ENCODE data around the gene BSN. TPM values are rescaled to one million over a fixed set of nuclear protein-coding genes. Genes with fewer than 3 reads are reported as not detected.

BSN gene
- total RNA-seq, 1 donor, result 0.27 TPM

DNA sequence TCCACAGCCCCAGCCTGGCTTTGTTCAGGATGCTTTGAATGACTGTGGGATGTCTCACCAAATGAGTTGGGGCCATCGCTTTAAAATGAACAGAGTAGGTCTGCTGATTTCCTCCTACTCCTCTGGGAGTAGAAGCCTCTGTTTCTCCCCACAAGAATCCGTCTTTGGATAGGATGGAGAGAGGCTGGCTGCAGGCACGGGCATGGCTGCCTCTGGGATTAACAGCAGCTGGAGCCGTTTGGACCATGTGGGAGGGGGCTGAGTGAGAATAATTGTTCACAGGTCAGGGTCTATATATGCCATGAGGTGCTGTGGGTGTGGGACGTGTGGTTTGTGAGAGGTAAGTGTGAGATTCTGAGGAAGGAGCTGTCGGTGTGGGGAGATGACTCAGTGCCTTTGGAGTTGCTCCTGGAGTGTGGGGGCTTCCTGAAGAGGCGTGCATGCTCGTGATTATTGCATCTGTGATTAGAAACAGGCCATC, 71.9 kb downstream of the BSN start:
- H3K4me3 ChIP-seq (ENCODE audit: low read depth, low read length), result no peak overlapping the region
- no peak for DNase-seq (ENCODE audit: low read depth)
- TF ChIP-seq, protein P1, sequence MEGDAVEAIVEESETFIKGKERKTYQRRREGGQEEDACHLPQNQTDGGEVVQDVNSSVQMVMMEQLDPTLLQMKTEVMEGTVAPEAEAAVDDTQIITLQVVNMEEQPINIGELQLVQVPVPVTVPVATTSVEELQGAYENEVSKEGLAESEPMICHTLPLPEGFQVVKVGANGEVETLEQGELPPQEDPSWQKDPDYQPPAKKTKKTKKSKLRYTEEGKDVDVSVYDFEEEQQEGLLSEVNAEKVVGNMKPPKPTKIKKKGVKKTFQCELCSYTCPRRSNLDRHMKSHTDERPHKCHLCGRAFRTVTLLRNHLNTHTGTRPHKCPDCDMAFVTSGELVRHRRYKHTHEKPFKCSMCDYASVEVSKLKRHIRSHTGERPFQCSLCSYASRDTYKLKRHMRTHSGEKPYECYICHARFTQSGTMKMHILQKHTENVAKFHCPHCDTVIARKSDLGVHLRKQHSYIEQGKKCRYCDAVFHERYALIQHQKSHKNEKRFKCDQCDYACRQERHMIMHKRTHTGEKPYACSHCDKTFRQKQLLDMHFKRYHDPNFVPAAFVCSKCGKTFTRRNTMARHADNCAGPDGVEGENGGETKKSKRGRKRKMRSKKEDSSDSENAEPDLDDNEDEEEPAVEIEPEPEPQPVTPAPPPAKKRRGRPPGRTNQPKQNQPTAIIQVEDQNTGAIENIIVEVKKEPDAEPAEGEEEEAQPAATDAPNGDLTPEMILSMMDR (IDR thresholded peaks at IDR 0.05; ENCODE audit: insufficient read depth, low read length), result no peak

DNA sequence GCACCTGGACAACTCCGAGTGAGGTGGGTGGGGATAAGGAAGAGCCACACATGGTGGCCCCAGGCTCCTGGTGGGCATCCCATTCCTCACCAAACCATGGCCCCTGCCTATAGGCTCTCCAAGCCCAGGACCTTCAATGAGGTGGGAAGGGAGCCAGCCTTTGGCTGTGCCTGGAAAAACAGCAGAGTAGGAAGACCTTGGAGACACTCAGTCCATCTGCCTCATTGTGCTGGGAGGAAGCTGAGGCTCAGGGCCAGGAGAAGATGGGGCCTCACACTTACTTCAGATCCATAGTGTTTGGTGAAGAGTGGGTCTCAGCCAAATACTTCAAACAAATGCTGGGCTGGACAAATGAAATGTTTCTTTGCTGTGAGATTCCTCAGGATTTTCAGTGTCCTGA, 72.5 kb downstream of the BSN start:
- TF ChIP-seq, protein P1 (IDR thresholded peaks at IDR 0.05; ENCODE audit: insufficient read depth, low read length), result no peak
- no peak for DNase-seq (ENCODE audit: low read depth)
- no peak overlapping the region for H3K4me3 ChIP-seq (ENCODE audit: low read depth, low read length)

DNA sequence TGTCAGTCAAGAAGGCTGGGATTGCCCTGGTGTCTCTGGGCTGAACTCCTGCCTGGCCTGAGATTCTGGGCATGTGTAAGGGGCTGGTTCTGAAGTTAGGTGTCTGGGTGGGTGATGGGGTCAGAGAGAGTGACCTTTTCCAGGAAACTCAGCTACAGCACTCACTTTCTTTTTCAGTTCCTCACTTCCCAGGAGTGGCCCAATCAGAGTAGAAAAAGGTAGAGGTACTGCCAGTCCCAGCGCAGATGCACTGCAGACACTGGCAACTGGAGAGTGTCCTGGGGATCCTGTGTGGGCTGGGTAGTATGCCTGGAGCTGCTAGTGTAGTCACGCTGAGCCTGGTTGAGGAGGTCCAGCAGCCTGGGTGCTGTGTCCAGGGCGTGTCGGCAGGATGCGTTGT, 73.4 kb downstream of the BSN start:
- no peak for DNase-seq (ENCODE audit: low read depth)
- H3K4me3 ChIP-seq (ENCODE audit: low read depth, low read length), result no peak overlapping the region
- TF ChIP-seq, protein P1 (IDR thresholded peaks at IDR 0.05; ENCODE audit: insufficient read depth, low read length), result no peak

DNA sequence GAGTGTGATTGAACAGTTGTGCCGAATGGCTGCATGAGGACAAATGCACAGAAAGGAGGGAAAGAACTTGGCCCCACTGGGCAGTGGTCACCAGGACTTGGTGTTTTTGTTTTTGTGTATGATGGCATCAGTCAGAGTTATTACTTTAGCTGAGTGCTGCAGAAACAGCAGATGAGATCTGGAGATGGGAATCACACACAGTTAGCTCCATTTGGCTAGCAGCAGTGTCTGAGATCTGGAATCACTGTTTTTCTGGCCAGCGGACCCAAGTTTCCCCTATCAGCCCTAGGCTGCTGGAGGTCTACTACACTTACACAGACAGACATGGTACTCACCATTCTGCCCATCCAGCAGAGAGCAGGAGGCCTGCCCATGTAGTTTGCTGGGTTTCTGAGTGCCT, 74.0 kb downstream of the BSN start:
- TF ChIP-seq, protein P1 (IDR thresholded peaks at IDR 0.05; ENCODE audit: insufficient read depth, low read length), result no peak
- DNase-seq (ENCODE audit: low read depth), result no peak

DNA sequence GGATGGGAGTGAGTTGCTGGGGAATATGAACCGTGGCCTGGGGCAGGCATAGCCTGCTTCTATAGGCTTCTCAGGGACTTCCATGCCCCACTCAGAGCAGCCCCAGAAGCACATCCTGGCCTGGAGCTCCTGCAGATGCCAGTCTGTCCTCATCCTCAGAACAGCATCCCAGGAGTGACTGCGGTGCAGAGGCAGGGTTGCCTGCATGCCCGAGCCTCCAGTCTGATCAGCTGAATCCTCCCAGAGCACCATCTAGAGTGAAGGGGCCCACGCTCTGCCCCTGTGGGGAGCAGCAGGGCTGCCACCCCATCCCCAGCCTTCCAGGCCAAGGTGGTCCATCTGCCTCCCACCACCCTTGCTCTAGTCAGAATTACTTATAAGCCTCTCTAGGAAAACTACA, 75.2 kb downstream of the BSN start:
- TF ChIP-seq, protein P1 (IDR thresholded peaks at IDR 0.05; ENCODE audit: insufficient read depth, low read length), result no peak
- no peak overlapping the region for H3K4me3 ChIP-seq (ENCODE audit: low read depth, low read length)
- DNase-seq (ENCODE audit: low read depth), result no peak

More for the DNA sequence above, 74.0 kb downstream of the BSN start:
- H3K4me3 ChIP-seq (ENCODE audit: low read depth, low read length), result no peak overlapping the region

DNA sequence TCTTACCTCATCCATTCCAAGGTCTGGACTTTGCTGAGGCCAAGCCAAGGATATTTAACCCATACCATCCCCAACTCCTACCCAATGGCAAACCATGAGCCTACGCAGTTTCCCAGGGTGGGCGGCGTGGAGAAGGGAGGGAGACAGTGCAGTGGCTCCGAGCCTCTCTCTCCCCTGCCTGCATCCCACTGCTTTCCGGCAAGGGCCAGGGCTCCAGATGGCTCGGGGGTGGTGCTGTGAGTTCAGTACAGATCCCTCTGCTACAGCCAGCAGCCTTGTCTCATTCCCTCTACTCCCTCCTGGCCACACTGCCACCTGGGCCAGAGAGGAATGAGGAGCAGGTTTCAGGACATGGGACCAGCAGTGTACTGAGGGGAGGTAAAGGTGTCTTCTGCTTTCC, 75.6 kb downstream of the BSN start:
- DNase-seq (ENCODE audit: low read depth), result no peak
- TF ChIP-seq, protein P1 (IDR thresholded peaks at IDR 0.05; ENCODE audit: insufficient read depth, low read length), result no peak
- no peak overlapping the region for H3K4me3 ChIP-seq (ENCODE audit: low read depth, low read length)

DNA sequence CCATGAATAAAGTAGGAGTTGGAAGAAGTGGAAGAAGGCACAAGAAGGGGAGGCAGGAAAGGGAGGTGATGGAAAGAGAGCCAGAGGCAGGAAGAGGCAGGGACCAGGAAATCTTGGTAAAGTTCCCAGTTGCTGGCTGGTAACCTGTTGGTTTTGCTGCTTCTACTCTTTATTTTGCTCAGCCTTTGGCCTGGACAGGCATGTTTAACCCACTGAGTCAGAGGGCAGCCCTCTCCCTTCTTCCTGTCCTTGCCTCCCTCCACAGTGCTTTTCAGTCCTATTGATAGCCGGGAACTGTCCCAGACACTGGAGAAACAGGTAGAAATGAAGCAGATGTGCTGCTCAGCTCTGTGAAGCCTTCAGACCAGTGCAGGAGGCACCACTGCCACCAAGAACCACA, 76.5 kb downstream of the BSN start:
- no peak overlapping the region for H3K4me3 ChIP-seq (ENCODE audit: low read depth, low read length)
- TF ChIP-seq, protein P1 (IDR thresholded peaks at IDR 0.05; ENCODE audit: insufficient read depth, low read length), result no peak
- no peak for DNase-seq (ENCODE audit: low read depth)
